ENCODE measurements around the gene STAC3.

STAC3 gene

DNA sequence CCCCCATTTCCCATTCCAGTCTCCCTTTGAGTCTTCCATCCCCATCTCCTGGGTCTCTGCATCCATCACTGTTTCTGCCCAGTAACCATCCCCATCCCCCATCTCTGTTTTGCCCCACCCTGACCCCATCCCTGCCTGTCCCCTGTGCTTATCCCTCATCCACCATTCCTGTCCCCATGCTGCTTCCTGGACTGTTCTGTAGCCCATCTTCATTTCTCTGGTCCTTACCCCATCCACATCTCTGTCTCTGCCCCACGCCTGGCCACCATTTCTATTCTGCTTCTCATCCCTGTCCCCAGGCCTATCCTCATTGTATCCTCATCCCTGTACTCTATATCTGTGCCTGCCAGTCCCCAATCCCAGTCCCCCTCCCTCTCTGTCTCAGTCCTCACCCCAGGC lies 30.2 kb downstream of the STAC3 start:
- TF ChIP-seq, protein P1, sequence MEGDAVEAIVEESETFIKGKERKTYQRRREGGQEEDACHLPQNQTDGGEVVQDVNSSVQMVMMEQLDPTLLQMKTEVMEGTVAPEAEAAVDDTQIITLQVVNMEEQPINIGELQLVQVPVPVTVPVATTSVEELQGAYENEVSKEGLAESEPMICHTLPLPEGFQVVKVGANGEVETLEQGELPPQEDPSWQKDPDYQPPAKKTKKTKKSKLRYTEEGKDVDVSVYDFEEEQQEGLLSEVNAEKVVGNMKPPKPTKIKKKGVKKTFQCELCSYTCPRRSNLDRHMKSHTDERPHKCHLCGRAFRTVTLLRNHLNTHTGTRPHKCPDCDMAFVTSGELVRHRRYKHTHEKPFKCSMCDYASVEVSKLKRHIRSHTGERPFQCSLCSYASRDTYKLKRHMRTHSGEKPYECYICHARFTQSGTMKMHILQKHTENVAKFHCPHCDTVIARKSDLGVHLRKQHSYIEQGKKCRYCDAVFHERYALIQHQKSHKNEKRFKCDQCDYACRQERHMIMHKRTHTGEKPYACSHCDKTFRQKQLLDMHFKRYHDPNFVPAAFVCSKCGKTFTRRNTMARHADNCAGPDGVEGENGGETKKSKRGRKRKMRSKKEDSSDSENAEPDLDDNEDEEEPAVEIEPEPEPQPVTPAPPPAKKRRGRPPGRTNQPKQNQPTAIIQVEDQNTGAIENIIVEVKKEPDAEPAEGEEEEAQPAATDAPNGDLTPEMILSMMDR (IDR thresholded peaks at IDR 0.05; ENCODE audit: insufficient read depth, low read depth, low read length, missing control alignments), result no peak
- no peak for DNase-seq (ENCODE audit: low read depth)
- H3K4me3 ChIP-seq (ENCODE audit: low read length), result no peak overlapping the region

DNA sequence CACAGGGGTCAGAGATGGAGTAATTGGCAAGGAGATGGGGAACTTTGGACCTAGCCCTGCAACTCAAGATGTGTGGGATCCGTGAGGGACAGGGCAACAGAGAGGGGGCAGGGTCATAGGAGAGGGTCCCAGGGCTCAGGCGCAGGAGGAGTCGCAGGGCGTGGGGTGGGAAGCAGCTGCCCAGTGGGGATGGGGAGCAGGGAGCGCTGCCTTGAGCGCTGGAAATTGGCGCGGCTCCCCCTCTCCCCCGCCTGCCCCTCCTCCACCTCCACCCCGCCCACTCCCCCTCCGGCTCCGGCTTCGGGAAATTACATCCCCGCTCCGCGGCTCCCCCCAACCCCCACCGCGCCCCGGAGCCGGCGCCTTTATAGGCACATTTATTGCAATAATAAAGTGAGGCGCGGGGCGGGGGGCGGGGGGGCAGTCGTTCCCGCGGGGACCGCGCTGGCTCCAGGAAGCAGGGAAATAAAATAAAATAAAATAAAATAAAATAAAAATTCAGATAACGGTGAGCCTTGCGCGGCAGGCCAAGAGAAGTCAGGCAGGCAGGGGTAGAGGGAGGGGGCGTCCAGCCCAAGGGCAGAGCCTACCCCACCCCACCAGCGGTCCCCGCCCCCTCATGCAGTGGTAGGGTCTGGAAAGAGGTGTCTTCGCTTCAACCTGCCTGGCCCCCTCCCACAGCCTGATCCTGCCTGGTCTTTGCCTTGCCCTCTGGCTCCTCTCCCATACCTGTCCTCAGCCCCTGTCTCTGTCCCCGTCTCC lies 30.8 kb downstream of the STAC3 start:
- no peak for DNase-seq (ENCODE audit: low read depth)
- no peak overlapping the region for H3K4me3 ChIP-seq (ENCODE audit: low read length)
- TF ChIP-seq, protein P1 (IDR thresholded peaks at IDR 0.05; ENCODE audit: insufficient read depth, low read depth, low read length, missing control alignments), result no peak

DNA sequence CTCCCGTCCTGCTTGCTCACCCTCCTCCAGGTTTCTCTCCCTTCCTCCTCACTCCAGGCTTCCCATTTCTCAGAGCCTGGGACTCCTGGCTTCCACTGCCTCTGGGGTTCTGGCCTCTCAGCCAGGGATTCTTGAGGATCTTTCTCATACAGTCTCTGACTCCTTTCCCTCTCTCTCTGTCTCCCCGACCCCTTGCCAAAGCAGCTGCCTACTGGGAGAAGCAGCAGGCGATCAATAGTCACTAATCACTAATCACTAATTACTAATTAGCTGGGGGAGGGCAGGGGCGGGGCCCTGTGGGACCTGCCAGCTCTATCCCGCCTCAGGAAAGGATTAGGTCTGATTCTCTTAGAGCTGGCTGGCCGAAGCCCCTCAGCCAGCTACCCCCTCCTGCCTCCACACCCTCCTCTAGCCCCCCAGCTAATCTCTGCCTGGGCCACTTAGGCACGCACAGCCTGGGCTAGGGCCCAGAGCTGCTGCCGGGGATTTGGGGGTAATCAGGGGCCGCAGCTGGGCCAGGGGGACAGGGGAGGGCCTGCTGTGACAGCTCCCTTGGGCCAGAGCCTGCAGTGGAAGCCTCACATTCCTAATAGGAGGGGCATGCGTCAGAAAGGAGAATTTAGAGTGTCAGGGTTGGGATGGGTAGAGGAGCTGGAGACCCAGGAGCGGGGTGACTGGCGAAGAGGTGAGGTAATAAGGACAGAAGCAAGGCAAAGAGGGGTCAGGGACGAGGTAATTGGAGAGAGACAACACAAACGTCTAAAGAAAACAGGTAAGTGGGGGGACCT lies 31.6 kb downstream of the STAC3 start:
- no peak overlapping the region for H3K4me3 ChIP-seq (ENCODE audit: low read length)
- no peak for DNase-seq (ENCODE audit: low read depth)
- TF ChIP-seq, protein P1 (IDR thresholded peaks at IDR 0.05; ENCODE audit: insufficient read depth, low read depth, low read length, missing control alignments), result no peak

DNA sequence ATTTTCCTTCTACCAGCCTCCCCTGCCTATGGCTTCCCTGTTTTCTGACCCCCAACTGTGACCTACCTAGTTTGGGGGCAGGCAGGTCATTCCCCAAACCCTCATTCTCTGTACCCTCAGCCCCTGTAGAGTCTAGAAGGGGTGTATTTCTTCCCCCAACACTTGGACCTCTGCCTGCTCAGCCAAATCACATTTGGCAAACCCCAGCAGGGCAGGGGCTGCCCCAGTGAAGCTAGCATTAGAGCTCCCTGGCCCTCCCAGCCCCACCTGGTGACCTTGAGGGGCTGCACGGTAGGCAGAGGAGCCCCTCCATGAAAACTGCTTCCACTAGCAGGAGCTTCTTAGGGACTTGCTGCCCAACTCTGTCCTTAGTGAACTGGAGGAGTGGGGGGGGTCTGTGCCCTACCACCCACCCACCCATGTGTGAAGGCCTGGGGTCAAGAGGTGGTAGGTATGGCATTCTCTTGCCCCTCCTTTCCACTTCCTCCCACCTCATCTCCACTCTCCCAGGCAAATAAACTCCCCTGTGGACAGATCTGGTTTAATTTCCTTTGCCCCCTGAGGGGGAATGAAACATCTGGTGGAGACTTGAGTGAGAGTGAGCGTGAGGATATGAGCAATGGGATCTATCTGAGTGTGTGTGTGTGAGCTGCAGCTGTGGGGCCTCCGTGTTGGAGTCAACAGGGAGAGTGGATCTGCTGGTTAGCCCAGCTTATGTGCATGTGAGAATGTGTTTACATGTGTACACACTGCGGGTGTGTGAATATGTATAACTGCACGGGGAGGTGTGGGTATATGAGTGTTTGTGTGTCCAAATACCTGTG lies 32.7 kb downstream of the STAC3 start:
- TF ChIP-seq, protein P1 (IDR thresholded peaks at IDR 0.05; ENCODE audit: insufficient read depth, low read depth, low read length, missing control alignments), result no peak
- peak; percentile 59 for DNase-seq (ENCODE audit: low read depth)
- H3K4me3 ChIP-seq (ENCODE audit: low read length), result no peak overlapping the region

DNA sequence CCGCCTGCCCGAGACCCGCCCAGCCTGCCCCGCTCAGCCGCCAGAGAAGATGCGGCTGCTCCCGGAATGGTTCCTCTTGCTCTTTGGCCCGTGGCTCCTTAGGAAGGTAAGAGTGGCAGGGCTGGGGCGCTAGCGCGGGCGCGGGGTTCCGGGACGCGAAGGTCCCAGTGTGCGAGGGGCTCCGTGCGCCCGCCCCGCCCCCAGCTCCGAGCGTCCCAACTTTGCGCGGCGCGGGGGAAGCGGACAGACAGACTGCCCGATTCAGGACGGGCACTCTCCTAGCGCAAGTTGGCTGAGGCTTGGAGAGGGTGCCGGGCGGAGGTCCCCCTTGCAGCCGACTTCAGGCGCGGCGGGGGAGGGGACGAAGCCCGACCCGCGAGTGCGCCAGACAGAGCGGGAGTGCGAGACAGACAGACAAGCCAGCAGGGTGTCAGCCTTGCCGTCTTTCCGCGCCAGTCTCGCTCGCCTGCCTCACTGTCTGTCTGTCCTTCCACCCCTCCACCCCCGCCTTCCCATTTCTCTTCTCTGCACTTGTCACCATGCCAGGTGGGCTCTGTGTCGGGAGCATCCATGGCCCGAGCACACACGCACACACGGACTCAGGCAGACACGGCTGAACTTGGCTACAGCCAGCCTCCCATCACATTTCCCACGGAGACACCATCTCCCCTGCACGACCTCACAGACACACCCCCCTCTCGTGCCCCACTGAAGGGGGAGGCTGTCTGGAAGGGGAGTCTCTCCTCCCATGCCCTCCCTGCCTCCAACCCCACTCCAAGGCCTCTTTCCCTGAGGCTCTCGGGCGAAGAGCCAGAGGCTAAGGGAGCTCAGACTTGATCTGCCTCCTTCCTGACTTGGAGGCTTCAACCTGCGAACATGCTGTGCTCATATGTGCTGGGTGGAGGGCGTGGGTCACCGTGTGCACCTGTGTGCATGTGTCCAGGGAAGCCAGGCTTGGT lies 33.8 kb downstream of the STAC3 start:
- H3K4me3 ChIP-seq (ENCODE audit: low read length), result peak overlapping the region; percentile 43
- no peak for DNase-seq (ENCODE audit: low read depth)

More for the DNA sequence above, 33.8 kb downstream of the STAC3 start:
- TF ChIP-seq, protein P1 (IDR thresholded peaks at IDR 0.05; ENCODE audit: insufficient read depth, low read depth, low read length, missing control alignments), result no peak
